Mucosa of rectum (tissue), 2 donors: ENCODE results near the gene KITLG.
"Not testable (repeated sequence)": the region's sequence is repeated elsewhere in the genome, so short reads cannot be mapped to it uniquely, and the experiment has no call there.

ENCODE experiments used
- H3K27ac ChIP-seq, 2 donors: one replicate each; pipeline ENCODE4 v1.7.0; 2013; ENCODE audit warnings: inconsistent platforms in 2 of 2, low read depth in 2 of 2, low read length in 2 of 2
- H3K27me3 ChIP-seq, 2 donors: one replicate each; pipeline ENCODE4 v1.7.0; 2013; ENCODE audit warnings: low read length in 2 of 2; ENCODE audit not compliant: control insufficient read depth in 2 of 2, insufficient read depth in 2 of 2
- H3K36me3 ChIP-seq, 2 donors: one replicate each; pipeline ENCODE4 v1.7.0; 2013; ENCODE audit warnings: low read length in 2 of 2; ENCODE audit not compliant: control insufficient read depth in 2 of 2, insufficient read depth in 2 of 2
- H3K4me1 ChIP-seq, 2 donors: one replicate each; pipeline ENCODE4 v1.7.0; 2013; ENCODE audit warnings: low read length in 2 of 2, mild to moderate bottlenecking in 1 of 2; ENCODE audit not compliant: control insufficient read depth in 2 of 2, insufficient read depth in 2 of 2
- H3K4me3 ChIP-seq, 2 donors: one replicate each; pipeline ENCODE4 v1.7.0; 2013; ENCODE audit warnings: low read length in 2 of 2
- H3K9ac ChIP-seq, 2 donors: one replicate each; pipeline ENCODE4 v1.7.0; 2013; ENCODE audit warnings: low read length in 2 of 2, low read depth in 1 of 2, mild to moderate bottlenecking in 1 of 2
- H3K9me3 ChIP-seq, 2 donors: one replicate each; pipeline ENCODE4 v1.7.0; 2013; ENCODE audit warnings: low read length in 2 of 2; ENCODE audit not compliant: control insufficient read depth in 2 of 2
- donor health status: healthy.
- donor health status: Normal muscosa, but diverticular disease.

Gene KITLG

DNA sequence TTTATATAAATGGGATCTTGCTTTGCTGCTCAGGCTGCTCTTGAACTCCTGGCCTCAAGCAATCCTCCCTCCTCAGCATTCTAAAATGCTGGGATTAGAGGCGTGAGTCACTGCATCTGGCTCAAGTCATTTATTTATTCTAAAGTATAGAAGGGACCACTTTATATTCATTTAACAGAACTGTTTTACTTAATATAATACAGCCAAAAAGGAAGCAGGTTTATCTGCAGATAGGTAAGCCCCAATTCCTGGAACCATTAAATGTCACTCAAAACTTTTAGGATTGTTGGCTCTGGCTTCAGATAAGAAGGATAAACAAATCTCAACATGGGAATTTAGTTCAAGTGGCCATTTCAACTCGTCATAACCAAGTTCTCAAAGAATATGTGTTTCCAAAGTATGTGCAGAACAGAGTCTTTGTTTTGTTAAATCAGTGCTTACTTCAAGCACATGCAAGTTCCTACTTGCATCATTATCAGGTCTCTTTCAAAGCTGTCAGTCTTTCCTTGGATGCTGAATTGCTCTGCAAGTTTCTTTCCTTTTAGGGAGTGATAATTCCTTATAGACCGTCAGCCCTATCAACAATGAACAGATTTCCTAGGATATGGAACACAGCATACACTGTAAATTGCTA lies 60.4 kb downstream of the KITLG start:
- Histone ChIP-seq H3K27me3 (no peaks in the 10 kb centered on the region), H3K9ac (no peak overlapping the region), H3K36me3 (peaks cover 4 to 6% of the 10 kb centered on the region in 2 donors), H3K4me1 (no peaks in the 10 kb centered on the region), H3K9me3 (no peaks in the 10 kb centered on the region), H3K4me3 (no peak overlapping the region), H3K27ac (no peak overlapping the region)

DNA sequence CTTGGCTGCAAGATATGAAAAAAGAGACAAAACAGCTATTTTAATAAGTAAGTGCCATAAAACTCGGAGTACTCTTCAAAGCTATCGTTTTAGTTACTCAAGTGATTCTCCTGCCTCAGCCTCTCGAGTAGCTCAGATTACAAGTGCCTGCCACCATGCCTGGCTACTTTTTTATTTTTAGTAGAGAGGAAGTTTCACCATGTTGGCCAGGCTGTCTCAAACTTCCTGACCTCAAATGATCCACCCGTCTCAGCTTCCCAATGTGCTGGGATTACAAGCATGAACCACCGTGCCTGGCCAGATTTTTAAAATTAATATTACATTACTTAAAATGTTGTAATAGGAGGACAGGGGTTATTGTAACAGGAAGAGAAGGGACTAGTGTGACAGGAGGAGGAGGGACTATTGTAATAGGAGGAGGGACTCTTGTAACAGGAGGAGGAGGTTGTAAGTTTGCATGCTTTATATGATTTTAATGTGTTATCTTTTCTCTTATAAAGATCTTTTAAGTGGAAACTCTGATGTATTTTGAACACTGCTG lies 61.3 kb downstream of the KITLG start:
- no peak overlapping the region for H3K4me3 ChIP-seq
- H3K4me1 ChIP-seq: no peaks in the 10 kb centered on the region
- peaks cover 4 to 6% of the 10 kb centered on the region in 2 donors for H3K36me3 ChIP-seq
- no peaks in the 10 kb centered on the region for H3K9me3 ChIP-seq
- no peak overlapping the region for H3K27ac ChIP-seq
- no peak overlapping the region for H3K9ac ChIP-seq
- no peaks in the 10 kb centered on the region for H3K27me3 ChIP-seq

DNA sequence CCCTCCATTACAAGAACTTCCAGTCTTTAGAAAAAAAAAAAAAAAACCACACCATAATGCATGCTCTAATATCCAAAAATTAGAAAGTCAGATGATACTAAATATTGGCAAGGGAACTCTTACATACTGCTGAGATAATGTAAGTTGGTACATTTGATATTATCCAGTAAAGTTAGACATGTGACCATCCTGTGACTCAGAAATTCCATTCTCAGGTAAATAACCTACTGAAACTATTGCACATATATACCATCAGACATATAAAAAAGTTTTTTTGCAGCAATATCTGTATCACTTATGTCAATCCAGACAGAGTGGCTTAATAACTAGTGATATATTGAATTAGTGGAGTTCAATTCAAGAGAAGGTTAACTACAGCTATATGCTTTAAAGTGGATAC lies 63.5 kb downstream of the KITLG start:
- Histone ChIP-seq H3K9ac (no peak overlapping the region), H3K4me3 (no peak overlapping the region), H3K27me3 (no peaks in the 10 kb centered on the region), H3K4me1 (no peaks in the 10 kb centered on the region), H3K36me3 (peaks cover 4 to 6% of the 10 kb centered on the region in 2 donors), H3K9me3 (no peaks in the 10 kb centered on the region), H3K27ac (no peak overlapping the region)

DNA sequence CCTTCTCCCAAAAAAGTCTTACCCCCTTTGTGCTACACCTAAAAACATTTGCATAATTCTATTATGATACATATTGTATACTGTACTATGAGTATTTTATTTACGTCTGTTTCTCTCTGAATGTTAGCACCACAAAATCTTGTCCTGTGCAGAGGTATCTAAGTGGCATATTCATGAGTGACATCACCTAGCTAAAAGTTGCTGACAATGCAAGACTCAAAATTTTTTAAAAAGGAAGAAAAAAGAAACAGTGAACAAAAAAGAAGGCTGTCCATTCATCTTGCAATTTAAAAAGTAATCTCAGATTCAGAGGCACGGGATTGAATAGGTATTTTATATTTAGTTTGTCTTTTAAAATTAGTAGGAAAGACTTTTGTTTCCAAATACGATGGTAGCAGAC lies 69.4 kb downstream of the KITLG start:
- no peak overlapping the region for H3K9ac ChIP-seq
- H3K27ac ChIP-seq: no peak overlapping the region
- no peaks in the 10 kb centered on the region for H3K9me3 ChIP-seq
- no peaks in the 10 kb centered on the region for H3K27me3 ChIP-seq
- no peaks in the 10 kb centered on the region for H3K4me1 ChIP-seq
- no peak overlapping the region for H3K4me3 ChIP-seq
- H3K36me3 ChIP-seq: peaks cover 12 to 13% of the 10 kb centered on the region in 2 donors

DNA sequence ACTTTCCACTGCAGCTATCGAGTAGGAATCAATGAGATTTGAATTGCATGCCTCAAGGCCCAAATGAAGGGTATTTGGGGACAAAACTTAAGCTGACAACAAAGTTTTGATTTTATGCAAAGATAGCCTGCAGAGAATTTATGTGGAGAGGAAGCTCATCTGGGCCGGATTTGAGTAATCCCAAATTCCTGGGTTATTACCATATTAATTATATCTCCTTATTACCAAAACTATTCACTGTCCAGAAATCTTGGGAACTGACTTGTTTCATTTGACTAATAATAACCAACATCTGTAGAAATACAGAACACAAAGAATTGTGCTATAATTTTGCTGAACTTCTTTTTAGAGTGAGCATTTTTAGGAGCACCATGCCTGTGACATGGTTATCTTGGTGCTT lies 70.4 kb downstream of the KITLG start:
- no peak overlapping the region for H3K9ac ChIP-seq
- H3K9me3 ChIP-seq: no peaks in the 10 kb centered on the region
- peaks cover 15 to 20% of the 10 kb centered on the region in 2 donors for H3K36me3 ChIP-seq
- H3K4me3 ChIP-seq: no peak overlapping the region
- H3K27me3 ChIP-seq: no peaks in the 10 kb centered on the region
- H3K27ac ChIP-seq: no peak overlapping the region
- H3K4me1 ChIP-seq: no peaks in the 10 kb centered on the region

DNA sequence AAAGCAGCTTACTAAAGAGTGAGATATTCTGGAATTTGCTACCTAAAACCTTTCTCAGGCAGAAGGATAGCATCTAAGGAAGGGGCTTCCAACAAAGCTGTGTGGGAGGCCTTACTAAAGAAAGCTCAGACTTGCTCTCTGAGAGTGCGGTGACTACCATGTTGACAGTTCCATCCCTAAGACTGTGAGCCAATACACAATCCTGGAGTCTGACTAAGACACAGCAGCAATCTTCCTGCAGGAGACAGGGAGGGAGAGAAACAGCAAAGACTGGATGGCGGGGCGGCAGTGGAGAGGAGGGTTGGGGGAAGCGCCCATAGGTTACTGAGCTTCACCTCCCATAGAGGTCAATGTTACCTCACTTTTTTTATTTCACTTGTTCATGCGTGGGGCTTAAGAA lies 70.9 kb downstream of the KITLG start:
- Histone ChIP-seq H3K9ac (no peak overlapping the region), H3K4me1 (no peaks in the 10 kb centered on the region), H3K36me3 (peaks cover 15 to 20% of the 10 kb centered on the region in 2 donors)

DNA sequence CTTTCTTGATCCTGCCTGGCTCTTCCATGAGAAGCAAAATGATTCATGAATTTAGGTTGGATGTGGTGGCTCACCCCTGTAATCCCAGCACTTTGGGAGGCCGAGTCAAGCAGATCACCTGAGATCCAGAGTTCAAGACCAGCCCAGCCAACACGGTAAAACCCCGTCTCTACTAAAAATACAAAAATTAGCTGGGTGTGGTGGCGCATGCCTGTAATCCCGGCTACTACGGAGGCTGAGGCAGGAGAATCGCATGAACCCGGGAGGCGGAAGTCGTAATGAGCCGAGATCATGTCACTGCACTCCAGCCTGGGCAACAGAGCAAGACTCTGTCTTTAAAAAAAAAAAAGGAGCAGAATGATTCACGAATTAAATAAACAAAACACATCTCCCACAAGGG lies 72.4 kb downstream of the KITLG start:
- H3K9ac ChIP-seq, H3K27ac ChIP-seq, H3K9me3 ChIP-seq, H3K4me1 ChIP-seq, H3K4me3 ChIP-seq, H3K27me3 ChIP-seq: not testable (repeated sequence)
- H3K36me3 ChIP-seq: peaks cover 16 to 20% of the 10 kb centered on the region in 2 donors

More for the DNA sequence above, 70.9 kb downstream of the KITLG start:
- H3K4me3 ChIP-seq: no peak overlapping the region
- H3K9me3 ChIP-seq: no peaks in the 10 kb centered on the region
- H3K27ac ChIP-seq: no peak overlapping the region
- no peaks in the 10 kb centered on the region for H3K27me3 ChIP-seq

DNA sequence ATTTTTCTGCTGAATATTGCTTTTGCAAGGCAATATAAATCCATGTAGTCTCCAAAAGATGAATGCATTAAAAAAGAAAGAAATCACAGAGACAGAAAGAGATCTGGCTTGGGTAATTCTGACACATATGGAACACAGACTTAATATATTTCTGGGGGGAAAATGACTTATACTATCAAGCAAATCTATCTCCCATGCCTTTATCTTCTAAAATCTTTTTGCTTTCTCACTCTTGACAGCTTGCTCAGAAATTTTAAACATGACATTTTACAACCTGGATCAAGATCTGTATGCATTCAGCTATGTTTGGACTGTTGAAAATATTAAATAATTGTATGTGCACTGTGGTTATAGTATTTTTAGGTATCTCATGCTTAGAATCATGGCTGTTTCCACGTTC lies 73.0 kb downstream of the KITLG start:
- H3K4me1 ChIP-seq: no peaks in the 10 kb centered on the region
- no peak overlapping the region for H3K9ac ChIP-seq
- peaks cover 19 to 20% of the 10 kb centered on the region in 2 donors for H3K36me3 ChIP-seq
- H3K27me3 ChIP-seq: no peaks in the 10 kb centered on the region
- no peak overlapping the region for H3K4me3 ChIP-seq
- H3K27ac ChIP-seq: no peak overlapping the region
- H3K9me3 ChIP-seq: no peaks in the 10 kb centered on the region

DNA sequence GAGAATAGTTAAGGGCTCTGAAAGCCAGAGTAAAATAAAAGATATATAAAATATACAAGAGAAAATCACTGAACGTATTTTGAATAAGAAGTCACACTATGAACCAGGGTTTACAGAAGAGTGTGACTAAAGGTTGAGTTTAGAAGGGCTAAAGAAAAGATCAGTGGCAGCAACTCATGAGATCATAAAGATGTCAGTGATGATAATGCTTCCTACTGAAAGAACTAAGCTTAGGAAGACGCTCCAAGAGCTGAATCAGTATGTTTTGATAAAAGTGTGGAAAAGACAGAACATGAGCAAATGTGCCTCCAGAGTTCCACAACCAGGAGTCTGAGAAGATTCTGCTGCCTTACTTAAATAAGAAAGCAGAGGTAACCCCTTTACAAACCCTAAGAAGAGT lies 74.6 kb downstream of the KITLG start:
- Histone ChIP-seq H3K36me3 (peaks cover 19 to 20% of the 10 kb centered on the region in 2 donors), H3K9ac (no peak overlapping the region), H3K27ac (no peak overlapping the region), H3K9me3 (no peaks in the 10 kb centered on the region), H3K27me3 (no peaks in the 10 kb centered on the region), H3K4me1 (no peaks in the 10 kb centered on the region), H3K4me3 (no peak overlapping the region)

DNA sequence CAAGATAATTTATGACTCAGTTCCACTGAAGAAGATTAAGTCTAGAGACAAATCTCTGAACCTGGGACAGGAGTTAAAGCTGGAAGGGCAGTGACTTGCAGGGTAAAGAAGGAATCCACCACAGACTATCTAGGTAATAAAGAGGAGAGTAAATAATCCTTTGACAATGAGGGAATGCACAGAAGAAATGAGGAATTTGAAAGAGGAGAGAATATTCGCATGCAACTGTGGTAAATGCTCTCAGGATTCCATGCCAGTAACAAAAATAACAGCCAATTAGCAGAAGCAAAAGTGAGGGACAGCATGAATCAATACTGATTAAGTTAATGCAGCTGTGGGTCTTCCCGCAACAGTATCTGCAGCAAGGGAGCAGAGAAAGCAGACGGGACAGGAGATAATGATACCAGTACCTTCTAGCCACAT lies 77.0 kb downstream of the KITLG start:
- H3K27me3 ChIP-seq: no peaks in the 10 kb centered on the region
- H3K9ac ChIP-seq: no peak overlapping the region
- no peaks in the 10 kb centered on the region for H3K9me3 ChIP-seq
- no peak overlapping the region for H3K4me3 ChIP-seq
- no peak overlapping the region for H3K27ac ChIP-seq
- H3K4me1 ChIP-seq: no peaks in the 10 kb centered on the region
- H3K36me3 ChIP-seq: peaks cover 13 to 17% of the 10 kb centered on the region in 2 donors
